GM18520 (cell line): Measurements from ENCODE around the gene KLF16.
A peak's percentile ranks its signal among the peaks of the same experiment; 100 is the strongest.

Source experiments
- ATAC-seq: cut with Tn5 transposase; IDR thresholded peaks from one replicate; pipeline ENCODE4 v1.9.1; 2021; ENCODE audit not compliant: unreplicated experiment

Gene KLF16

DNA sequence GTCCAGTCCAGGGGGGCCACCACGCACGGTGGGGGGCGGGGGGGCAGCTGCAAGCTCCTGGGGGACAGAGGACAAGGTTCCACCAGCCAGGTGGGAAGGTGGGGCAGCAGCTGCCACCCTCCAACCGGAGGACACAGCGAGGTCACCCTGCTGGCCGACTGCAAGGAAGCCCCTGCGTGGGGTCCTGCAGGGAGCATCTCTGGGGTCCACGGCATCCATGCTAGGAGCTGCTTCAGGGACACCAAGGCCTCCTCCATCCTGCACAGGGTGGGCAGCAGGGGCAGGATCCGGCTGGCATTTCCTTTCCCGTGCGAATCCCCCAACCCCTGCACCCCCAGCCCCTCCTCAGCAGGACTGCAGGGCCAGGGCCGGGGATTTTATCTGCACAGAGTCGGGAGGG is 8.3 kb upstream of the KLF16 start:
- no peak for ATAC-seq

DNA sequence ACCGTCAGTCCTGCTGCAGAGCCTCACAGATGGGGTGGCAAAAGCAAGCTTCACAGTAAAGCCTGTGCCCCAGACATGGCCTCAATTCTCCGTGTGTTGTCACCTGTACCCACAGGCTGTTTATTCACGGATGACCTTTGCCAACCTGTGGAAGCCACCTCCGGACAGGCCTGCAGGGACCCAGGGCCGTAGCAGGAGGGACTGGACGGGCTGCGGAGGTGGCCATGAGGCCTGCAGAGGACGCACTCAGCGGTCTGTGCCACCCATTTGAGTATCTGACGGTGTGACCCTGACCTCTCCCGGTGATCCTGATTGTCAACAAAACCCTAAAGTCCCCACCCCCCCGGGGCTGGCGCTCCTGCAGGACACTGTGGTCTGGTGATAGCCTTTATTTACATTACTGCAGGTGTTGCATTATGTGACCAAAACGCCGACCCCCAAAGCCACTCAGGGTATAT is 7.8 kb upstream of the KLF16 start:
- ATAC-seq, result no peak

DNA sequence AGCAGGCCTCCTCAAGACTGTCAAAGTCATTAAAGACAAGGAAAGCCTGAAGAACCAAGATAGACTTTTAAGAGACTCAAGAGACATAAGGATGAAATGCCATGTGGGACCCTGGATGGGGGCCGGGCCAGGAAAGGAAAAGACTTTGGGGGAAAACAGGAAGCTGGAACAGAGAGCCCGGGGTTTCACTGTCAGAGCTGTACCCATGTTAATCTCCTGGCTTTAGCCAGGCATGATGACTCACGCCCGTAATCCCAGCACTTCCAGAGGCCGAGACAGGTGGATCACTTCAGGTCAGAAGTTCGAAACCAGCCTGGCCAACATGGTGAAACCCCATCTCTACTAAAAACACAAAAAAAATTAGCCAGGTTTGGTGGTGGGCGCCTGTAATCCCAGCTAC is 5.6 kb upstream of the KLF16 start:
- no peak for ATAC-seq

DNA sequence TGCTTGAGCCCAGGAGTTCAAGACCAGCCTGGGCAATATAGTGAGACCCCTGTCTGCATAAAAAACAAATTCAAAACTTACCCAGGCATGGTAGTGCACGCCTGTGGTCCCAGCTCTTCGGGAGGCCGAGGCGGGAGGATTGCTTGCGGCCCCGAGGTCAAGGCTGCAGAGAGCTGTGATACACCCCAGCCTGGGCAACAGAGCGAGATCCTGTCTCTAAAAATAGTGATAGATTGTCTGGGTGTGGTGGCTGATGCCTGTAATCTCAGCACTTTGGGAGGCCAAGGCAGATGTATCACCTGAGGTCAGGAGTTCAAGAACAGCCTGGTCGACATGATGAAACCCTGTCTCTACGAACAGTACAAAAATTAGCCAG is 4.0 kb upstream of the KLF16 start:
- no peak for ATAC-seq

DNA sequence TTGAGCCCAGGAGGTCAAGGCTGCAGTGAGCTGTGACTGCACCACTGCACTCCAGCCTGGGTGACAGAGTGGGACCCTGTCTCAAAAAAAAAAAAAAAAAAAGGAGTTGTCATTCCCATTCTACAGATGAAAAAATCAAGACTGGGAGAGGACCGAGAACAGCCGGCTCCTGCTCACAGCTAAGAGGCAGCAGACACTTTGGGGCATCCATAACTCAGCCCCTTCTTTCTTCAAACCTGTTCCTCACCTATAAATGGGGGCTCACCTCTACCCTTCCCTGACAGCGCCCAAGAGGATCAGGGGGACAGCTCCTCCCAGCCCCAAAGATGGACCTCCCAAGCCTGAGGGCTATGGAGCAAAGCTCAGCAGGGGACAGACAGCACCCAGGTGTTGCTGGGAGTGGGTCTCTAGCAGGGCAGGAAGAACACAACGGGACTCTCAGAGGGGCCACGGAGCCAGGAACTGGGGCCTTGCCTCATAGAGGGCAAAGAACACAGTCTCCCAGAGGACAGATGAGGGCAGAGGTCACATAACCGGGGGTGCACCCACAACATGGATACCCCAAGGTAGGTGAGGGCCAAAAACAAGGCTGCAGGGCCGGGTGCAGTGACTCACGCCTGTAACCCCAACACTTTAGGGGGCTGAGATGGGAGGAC is 3.4 kb upstream of the KLF16 start:
- no peak for ATAC-seq

DNA sequence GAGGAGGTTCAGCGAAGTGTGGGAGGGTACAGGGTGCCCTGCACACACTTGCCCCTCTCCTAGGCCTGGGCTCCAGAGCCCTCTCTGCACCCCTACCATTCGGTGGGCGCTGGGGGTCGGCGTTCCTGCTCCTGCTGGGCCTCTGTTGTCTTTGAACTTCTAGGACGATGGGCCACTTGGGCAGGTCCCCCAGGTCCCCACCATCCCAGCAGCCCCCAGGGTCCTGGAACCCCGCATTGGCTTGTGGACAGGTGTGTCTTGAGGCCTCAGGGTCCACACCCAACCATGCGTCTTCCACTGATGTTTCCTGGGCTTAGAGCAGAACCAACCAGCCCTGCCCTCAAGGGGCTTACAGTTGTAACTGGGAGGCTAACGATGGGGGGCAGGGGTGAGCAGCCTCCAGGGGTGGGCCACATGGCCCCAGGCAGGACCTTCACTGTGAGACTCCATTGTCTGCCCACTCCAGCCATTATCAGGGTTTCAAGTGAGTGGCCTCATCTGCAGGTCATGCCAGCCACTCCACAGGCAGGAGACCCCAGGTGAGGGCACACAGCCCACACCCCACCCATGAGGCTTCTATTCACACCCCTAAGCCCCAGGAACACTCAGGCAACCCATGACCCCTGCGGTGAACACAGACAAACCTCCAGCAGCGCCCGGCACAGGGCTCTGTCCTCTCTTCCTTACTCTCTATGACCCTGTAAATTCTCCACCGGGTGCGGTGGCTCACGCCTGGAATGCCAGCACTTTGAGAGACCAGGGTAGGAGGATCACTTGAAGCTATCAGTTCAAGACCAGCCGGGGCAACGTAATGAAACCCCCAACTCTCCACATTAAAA is 2.0 kb upstream of the KLF16 start:
- no peak for ATAC-seq

DNA sequence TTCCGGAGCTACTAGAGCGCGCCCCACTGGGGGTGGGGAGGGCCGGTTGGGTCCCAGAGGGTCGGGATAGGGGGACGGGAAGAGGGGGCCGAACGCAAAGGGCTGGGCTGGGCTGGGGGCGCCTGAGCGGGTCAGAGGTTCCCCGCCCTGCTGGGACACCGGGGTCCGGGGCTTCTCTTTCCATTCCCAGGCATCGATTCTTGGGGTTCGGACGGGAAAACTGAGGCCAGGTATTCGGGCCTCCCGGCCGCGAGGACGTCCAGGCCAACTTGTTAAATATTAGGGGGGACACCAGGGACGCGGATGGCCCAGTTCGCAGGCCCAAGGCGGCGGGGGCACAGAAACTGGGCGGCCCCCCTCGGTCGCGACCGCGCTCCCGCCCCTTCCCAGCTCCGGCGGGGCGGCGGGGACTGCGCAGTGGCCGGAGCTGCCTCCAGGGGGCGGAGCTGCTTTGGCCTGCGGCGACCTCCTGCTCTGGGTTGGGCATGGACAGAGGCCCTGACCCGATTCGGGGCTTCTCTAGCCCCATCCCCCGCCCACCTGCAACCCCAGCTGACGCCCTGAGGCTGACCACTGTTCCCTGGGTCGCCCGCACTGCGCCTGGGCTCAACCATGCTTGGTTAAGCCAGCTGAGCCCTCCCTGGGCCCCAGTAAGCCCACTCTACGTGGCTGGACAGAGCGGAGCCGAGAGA is 1.2 kb upstream of the KLF16 start:
- ATAC-seq, result peak; percentile 24

DNA sequence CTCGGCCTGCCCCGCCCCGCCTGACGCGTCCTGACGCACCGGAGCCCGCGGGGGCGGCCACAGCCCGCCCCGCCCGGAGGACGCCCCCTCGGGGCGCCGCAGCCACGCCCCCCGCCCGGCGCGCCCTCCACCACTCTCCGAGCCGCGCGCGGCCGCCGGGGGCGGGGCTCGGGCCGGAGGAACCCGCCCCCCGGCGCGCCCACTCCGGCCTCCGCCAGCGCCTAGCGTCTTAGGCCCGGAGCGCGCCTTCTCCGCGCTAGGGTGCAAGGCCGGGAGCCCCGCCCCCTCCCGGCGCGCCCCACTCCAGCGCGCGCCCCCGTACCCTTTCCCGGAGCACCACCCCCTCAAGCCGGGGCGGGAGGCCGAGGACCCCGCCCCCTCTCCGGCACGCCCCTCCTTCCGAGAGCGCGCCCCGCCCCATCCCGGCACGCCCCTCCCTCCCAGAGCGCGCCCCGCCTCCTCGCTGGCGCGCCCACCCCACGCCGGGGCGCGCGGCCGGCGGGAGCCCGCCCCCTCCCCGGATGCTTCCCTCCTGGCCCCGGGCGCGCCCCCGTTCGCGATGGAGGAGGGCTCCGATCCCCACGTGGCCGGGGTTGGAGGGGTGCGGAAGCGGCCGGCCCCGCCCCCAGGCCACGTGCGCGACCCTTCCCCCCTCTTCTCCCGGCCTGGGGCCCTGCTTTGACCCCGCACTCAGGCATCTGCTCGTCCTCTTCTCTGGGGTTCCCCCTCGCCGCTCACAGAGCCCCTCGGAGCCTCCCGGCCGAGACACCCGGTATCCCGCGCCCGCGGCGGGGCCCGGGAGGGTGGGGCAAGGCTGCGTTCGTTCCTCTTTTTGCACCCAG is 480 bp upstream of the KLF16 start:
- ATAC-seq, result peak; percentile 58

DNA sequence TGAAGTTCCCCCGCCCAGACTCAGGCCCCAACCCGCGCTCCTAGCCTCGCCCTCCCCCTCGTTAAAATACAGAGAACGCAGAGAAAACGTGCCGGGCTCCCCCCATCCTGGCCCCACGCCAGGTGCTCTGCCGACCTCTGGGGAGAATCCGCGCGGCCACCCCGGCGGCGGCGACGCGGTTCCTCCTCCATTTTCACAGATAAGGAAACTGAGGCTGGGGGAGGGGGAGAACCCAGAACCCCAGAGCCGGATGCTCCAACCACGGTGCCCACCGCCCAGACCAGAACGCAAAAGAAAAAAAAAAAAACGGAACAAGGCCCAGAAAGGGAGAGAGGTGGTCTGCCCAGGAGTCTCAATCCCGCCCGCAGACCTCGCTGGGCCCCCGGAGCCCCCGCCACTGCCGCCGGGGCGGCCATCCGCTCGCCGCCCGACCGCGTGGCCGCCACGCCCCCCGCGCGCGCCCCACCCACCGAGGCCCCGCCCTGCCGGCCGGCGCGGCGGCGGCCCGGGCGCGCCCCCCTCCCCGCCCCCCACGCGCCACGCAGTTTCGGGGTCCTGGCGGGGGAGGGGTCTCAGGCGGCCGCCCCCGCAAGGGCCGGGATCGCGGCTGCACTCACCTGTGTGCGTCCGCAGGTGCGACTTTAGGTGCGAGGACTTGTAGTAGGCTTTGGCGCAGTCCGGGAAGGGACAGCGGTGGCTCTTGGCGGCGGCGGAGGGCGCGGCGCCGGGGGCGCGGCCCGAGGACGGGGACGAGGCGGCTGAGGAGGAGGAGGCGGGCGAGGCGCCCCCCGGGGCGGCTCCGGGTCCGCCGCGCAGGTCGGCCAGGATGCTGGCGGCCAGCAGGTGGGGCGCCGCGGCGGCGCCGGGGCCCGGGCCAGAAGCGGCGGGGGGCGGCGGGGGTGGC is 703 bp downstream of the KLF16 start:
- no peak for ATAC-seq

DNA sequence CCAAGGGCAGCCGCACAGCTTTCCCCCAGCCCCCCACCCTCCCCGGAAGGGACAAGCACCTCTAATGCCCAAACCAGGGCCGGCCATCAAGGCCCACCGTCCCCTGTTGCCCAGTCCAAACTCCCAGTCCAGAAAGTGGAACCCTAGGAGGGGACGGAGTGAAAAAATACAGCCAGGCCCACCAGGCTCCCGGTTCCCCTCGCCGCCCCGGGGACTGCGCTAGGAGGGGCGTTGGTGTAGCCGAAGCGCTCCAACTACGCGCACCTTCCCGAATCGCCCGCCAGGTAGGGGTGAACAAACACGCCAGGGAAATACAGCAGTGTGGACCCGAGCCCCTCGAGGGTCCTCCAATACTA is 1.3 kb downstream of the KLF16 start:
- ATAC-seq, result no peak

DNA sequence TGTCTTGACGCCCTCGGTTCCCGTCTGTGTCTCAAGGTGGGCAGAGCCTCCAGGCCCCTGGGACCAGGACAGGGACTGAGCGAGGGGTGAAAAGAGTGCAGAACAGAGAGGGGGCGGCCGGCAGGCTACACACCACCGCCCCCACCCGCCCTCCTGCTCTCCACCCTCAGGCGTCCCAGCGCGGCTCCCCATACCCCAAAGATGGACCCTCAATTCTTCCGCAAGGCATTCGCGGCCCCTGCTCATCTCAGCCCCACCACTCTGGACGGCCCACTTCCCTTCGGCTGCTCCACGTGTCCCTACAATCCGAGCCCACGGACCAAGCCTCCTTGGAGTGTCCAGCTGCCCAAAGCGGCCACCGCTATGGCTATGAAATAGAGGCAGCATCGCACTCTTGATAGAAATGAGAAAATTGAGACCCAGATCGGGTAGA is 1.8 kb downstream of the KLF16 start:
- ATAC-seq, result no peak

DNA sequence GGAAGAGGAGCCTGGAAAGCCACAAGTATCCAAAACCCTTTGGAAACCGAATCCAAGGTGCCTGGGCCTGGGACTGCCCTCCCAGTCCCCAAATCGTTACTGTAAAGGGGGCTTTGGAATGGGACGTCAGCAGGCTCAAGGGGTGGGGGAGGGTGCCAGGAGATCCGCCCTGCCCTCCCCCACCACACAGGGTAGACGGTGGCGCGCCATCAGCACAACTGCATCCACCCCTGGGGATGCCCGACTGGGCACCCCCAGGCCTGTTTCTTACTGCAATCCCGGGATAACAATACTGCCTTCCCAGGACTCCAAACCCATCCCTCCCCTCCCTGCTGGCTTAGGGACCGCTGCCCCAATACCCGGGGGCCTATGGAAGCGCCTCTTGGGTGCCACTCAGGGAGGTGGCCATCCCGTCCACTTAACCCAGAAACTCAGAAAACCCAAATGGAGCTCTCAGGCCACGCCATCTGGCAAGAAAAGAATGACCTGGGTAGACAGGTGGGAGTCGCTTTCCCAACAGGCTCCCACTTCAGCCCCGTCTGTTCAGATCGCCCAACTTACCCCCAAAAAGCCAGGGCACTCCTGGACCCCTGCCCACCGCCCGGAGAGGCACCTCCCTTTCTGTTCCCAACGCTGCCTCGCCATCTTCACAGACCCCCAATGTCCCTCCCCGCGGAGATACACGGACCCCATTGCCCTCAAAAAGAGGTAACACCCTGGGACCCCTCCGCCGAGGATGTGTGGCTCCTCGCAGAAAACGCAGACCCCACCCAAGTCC is 2.4 kb downstream of the KLF16 start:
- ATAC-seq, result no peak

DNA sequence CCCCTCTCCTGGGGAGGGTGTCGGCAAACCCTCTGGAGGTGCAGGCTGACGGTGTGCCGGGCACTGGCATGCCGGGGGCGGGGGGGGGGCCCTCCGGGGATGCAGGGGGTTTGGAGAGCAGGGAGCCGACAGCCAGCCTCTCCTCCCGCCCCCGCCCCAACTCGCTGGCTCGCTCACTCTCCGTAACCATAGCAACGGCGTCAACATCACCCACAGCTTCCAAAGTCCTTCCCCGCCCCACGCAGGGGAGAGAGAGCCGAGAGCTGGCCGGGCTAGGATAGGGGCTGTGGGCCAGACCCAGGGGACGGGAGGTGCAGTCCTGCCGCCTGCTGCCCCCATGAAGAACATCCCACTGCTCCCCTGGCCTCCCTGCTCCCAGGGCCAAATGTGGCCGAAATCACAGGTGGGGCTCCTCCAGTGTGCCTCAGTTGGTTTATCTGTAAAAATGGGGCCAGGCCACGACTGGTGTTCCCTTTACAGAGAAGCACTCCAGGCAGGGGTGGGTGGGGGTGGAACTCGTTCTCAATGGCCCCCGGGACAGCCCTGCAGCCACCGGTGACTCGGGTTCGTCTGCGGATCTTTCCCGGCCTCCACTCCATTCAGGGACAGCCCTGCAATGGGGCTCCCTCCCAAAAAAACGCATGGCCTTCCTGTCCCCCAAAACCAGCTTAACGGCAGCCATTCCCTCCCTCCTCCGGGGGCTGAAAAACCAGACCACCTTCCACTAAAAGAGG is 3.2 kb downstream of the KLF16 start:
- no peak for ATAC-seq

DNA sequence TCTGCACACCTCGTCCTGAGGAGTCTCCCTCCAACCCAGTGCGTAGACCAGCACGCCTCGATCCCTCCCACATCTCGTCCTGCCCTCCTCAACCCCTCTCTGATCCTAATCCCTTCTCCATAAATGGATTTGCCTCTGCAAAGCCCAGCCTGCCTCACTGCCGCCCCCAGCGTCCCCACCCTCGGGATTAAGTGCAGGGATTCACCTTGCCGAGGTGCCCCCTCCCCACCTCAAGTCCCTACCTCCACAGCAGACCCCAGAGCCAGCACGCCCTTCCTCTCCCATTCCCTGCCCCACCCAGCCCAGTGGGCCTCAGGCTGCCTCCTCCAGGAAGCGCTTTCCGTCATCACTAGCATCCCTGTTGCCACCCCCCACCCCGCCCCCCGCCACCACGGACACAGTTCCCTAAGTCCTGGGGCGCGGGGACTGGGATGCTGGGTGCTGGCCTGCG is 4.0 kb downstream of the KLF16 start:
- ATAC-seq, result no peak

DNA sequence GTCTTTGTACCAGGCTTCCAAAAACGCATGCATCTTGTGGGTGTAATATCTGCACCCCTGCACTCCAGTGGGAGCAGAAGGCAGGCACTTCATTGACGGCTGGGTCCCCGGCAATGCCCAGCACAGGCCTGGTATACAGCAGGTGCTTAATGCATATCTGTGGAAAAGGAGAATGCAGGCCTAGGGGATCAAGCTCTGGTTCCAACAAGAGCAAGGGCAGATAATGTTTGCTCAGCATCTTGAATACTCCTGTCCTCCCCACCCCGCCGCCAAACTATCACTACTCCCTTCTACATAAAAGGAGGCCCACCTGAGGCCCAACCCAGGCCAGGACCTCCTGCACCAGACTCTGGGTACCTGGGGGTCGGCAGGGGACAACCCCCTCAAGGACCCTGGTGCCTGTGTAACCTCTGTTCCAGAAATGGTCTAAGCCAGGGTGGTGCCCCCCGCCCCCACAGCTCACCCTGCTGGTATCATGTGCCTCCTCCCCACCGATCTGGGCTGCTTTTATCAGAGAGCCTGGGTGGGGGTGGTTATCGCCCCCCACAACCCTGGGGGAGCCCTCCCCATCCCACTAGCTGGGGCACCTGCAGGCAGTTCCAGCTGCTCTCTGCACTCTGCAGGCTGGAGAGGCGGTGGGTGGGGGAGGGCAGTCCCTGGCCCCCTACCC is 4.8 kb downstream of the KLF16 start:
- ATAC-seq, result no peak

DNA sequence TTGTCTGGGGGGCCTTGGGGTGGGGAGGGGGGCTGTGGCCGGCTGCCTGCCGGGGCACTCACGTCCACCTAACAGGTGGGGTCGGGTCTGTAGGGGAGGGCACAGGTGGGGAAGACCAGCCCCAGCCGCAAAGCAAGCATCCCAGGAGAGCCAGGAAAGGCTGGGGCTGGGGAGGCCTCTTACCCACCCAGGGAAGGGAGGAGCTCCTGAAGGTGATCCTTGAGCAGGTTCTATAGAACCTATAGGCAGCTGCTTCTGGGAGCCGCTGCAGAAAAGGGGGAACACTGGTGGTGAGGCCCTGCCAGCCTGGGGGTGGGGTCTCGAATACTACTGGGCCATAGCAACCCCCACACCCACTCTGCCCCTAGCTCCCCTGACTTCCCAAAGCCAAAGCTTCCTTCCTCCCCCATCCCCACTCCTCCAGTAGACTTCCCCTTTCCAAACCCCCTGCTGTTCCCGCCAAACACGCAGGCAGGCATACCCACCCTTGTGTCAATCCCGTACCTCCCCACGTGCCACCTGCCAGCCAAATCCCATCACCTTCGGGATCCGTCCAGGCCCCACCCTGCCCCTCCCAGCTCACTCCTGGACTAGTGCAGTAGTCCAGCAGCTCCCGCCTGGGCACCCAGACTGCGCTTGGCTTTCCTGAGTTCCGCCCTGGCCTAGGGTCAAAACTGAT is 5.6 kb downstream of the KLF16 start:
- ATAC-seq, result no peak
